ENCODE measurements around the gene TXNL1. TPM values are rescaled to one million over a fixed set of nuclear protein-coding genes. Genes with fewer than 3 reads are reported as not detected.
A peak's percentile ranks its signal among the peaks of the same experiment; 100 is the strongest.
"Not testable (repeated sequence)": the region's sequence is repeated elsewhere in the genome, so short reads cannot be mapped to it uniquely, and the experiment has no call there.

The TXNL1 gene
- polyA plus RNA-seq, 1 donor: 118 TPM

- not testable (repeated sequence) for DNase-seq
Observed at GRCh38 chr18:56572267-56572666, 66.1 kb downstream of the TXNL1 start.

DNA sequence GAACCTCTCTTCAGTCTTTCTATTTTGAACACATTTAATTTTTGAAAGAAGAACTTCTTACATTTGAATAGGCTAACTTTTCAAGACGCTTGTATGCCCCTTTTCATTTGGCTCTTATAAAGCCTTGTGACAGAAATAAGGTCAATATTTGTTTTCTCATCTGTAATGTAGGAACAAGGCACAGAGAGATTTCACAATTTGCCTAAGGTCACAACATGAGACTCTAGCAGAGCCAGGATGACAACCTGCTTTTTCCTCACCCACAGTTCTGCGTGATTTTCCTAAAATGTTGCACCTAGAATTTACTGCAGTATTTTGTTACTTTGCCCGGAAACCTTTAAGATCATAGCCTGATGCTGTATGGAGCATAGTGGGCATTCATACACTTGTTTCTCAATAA lies 67.4 kb downstream of the TXNL1 start:
- no peak for DNase-seq

GRCh38 chr18:56569416-56569815 lies 69.0 kb downstream of the TXNL1 start:
- DNase-seq: no peak

- no peak for DNase-seq
Observed at GRCh38 chr18:56568986-56569385, 69.4 kb downstream of the TXNL1 start.

DNA sequence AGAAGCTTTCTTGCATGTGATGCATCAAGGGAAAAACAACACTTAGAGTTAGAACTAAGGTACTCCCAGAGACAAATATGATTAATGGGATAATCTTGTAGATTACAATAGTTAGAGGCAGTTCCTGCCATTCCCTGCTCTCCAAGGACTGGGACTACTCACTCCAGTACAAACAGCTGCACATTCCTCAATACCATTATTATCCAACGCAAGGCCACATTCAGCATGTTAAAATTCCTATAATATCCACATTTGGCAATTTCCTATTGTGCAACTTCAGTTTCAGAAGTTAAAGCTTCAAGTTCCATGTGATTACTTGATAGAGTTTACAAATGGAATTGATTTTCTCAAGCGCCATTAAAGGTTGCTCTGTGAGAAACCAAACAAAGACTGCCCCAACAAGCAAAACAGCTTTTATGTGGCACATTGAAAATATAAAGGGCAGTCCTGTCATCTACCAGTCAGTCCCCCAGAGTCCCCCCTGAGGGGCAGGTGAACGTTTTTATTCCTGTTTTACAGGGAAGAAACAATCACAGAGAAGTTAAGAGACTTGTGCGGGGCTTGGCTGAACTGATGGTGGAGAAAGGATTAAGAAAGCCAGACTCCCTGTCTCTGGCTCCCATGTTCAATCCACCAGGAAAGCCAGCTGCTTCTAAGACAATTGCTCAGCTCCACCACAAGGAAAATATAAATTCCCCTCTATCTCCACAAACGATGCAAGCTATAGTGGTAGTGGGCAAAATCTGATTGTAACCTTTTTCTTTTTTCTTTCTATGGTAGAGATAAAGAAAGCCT lies 72.6 kb downstream of the TXNL1 start:
- DNase-seq: no peak

DNA sequence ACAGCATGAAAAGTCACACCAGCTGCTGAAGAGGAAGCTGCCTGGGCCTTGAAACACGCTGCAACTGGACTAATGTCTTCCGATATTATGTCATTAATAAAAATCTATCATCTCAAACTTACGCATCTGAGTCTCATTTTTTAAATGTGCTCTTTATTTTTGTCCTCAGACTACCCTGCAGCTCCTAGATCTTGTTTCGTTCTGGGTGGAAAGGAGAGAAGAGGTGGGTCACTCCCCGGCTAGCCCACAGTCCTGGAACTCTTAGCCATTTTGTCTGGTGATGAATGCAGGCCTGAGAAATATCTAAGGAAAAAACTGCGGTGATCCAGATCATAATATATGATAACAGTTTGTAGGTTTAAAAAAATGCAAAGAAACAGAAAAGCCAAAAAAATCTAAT lies 73.3 kb downstream of the TXNL1 start:
- DNase-seq: no peak

- peak; percentile 22 for DNase-seq
Observed at GRCh38 chr18:56563568-56563967, 74.8 kb downstream of the TXNL1 start.

- no peak for DNase-seq
Observed at GRCh38 chr18:56562479-56562878, 75.9 kb downstream of the TXNL1 start.

- no peak for DNase-seq
Observed at GRCh38 chr18:56560992-56561391, 77.4 kb downstream of the TXNL1 start.

DNA sequence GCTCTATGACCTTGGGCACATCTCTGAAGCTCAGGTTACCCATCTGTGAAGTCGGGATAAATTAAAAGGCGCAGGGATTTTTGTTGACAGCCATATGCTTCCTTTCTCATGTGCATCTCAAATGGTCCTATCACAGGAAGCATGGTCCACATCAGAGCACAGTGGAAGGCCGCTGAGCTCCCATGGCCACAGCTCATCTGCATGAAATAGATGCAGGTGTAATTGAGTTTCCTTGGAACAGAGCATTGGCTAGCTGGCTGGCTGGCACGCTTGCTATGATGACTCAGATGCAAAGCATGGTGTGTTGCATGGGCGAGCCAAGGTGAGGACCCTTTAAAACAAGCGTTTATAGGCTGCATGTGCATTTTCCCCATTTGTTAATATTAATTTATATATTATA lies 79.3 kb downstream of the TXNL1 start:
- no peak for DNase-seq

- DNase-seq: no peak
Observed at GRCh38 chr18:56556907-56557306, 81.5 kb downstream of the TXNL1 start.

DNA sequence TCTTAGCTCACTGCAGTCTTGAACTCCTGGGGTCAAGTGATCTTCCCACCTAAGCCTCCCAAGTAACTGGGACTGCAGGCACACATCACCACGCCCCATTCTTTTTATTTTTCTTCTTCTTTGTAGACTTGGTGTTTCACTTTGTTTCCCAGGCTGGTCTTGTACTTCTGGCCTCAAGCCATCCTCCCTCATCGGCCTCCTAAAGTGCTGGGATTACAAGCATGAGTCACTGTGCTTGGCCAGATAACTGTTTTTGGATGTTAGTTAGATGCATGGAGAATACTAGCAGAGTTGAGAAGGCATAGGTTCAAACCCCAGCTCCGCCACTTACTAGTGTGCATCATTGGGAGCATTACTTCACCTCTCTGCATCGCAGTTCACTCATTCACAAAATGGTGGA lies 88.3 kb downstream of the TXNL1 start:
- no peak for DNase-seq

Other genes with a start within 250 kb of the TXNL1 start
- gene WDR7, start 12.8 kb upstream of the TXNL1 start, polyA plus RNA-seq (ENCODE audit: insufficient read length): 14.9 TPM

Data from left kidney (tissue), 2 donors.